SW480 (cell line): ENCODE results near the gene ATP1A1.

ENCODE experiments used
- DNase-seq: peaks from one replicate; pipeline ENCODE4 v3.0.0-alpha.2; 2016; ENCODE audit warnings: low spot score

ATP1A1 gene

GRCh38 chr1:116372191-116372590, 853 bp upstream of the ATP1A1 start:
- no peak for DNase-seq

- no peak for DNase-seq
Observed at GRCh38 chr1:116373431-116374352, 648 bp downstream of the ATP1A1 start.

DNA sequence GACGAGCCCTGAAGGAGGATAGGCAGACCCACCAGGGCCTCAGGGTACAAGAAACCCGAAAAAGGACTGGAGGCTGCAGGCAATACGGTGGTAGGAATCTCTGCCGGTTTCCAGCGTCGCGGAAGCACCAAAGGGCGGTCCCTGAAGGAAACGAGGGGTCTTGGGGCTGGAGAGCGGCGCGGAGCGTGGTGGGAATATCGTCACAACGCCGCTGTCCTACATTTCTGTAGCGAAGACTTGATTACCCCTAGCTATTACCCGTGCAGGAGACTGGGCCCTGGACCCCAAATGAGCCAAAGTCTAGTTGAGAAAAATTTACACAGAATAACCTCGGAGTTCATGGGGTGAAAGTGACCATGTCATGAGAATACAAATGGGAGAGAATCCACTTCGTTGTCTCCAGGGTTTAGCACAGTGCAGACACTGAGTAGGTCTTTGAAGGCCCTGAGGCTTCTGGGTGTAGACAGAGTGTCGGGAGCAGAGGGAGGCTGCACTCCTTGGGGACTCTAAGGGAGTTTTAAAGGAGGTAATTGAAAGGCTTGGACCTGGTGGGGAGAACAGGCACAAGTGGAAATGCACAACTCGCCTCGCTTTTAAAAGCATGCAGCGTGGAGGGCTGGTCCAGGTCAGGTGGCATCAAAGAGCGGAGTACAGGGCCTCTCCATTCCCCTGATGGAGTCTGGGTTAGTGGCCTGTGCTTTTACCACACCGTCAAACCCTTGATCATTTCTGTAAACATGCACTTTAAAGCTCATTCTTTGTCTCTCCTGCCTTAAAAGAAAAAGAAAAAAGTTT, 1.5 kb downstream of the ATP1A1 start:
- no peak for DNase-seq

GRCh38 chr1:116375148-116375886, 2.3 kb downstream of the ATP1A1 start:
- no peak for DNase-seq

DNA sequence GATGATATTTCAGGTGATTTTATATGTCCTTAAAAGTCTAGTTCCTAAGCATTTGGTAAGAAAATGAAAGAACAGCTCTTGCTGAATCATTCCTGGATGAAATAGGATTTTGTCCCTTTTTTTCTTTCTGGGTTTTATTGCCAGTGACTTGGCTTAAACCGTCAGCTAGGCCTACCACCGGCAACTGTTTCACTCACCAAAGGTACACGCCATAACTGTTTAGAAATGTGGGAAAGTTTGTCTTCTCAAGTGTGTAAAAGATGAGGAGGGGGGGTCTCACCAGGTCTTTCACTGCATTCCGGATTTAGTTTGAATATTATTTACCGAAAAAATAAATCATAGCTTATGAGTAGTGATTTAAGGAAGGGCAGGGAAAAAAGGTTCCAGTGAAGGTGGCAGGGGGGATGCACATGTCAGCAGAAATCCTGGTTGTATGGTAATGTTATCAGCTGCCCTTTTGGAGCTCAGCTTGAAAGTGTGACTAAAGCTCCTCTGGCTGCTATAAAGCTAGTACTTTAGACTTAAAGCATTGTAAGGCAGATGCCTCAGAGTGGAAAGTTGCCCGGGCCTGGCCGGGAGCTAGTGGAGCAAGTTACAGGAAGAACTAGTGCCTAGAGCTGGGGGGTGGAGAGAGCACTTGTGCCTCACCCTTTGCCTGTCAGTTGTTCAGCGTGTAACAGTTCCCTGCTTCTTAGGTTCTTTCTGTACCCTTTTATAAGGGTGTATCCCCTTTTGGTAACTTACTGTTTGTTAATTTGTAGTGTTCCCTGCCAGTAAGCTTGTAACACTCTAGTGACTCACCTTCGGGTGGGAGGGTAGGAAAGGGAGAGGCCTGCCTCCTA, 3.1 kb downstream of the ATP1A1 start:
- DNase-seq: peak; percentile 60

DNA sequence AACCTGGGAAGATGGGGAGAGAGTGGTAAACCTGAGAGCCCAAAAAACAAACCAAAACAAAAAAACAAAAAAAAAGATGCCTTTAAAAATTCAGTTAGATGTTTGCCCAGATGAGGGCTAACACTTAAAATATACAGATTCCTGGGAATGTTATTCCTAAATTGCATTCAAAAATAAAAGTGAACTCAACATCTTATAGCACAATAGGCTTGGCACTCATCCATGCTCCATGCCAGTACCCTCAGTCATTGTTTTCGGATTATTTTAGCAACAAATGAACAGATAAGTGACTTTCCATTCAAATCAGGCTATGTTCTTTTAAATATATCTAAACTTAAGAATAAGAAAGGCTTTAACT, 3.7 kb downstream of the ATP1A1 start:
- DNase-seq: no peak

GRCh38 chr1:116377541-116378529, 4.8 kb downstream of the ATP1A1 start:
- peak; percentile 70 for DNase-seq

- no peak for DNase-seq
Observed at GRCh38 chr1:116379057-116379630, 6.1 kb downstream of the ATP1A1 start.

GRCh38 chr1:116379674-116380498, 6.8 kb downstream of the ATP1A1 start:
- DNase-seq: no peak

DNA sequence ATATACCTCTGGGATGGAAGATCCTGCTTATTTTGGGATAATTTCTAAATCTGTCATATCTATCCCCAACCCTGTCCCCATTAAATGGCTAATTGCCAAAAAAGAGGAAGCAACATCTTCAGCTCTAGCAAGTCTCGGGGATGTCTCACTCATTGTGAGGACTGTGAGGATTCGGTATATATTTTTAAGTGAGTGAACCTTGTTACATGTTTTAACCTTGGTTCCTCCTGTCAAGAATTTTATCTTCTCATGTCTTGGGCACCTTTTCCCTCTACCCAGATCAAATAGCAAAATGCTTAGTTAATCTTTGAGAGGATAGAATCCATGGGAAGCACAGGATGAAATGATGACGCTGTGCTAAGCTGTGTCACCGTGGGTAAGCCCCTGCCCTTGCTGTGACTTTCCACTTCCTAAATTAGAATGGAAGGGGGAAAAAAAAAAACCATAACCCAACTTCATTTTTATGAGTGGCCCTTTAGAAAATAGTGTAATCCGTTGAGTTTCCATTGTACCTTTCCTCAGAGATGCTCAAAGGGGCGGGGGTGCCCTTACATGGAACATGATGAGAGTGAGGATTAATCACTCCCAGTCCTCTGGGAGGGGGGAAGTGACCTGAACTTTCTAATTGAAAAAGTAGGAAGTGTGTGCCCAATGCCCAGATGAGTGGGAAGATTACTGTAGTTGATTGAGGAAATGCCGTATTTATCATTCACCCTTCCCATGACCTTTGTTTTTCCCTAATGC, 7.6 kb downstream of the ATP1A1 start:
- DNase-seq: no peak

GRCh38 chr1:116382321-116382720, 9.3 kb downstream of the ATP1A1 start:
- no peak for DNase-seq

GRCh38 chr1:116382857-116383483, 9.9 kb downstream of the ATP1A1 start:
- no peak for DNase-seq

GRCh38 chr1:116386042-116386441, 13.0 kb downstream of the ATP1A1 start:
- DNase-seq: no peak

GRCh38 chr1:116387551-116387950, 14.5 kb downstream of the ATP1A1 start:
- DNase-seq: no peak

GRCh38 chr1:116388122-116388521, 15.1 kb downstream of the ATP1A1 start:
- DNase-seq: no peak

DNA sequence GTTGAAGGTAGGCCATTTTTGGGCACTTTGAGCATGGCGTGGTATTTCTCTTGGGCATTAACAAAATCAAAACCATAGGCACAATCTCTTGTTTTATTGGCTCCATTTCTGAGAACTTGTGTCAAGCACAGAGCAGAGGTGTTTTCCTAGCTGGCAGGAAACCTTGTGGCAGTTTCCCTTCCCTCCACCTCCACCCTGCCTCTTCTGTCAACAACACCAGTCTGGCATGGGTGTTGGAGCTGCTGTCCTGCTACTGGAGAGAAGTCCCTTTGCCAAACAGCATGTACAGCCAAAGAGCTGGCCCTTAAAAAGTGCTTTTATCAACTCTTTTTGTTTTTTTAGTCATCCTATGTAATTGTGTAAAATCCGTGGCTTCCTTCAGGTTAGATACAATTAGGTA, 16.0 kb downstream of the ATP1A1 start:
- DNase-seq: no peak

DNA sequence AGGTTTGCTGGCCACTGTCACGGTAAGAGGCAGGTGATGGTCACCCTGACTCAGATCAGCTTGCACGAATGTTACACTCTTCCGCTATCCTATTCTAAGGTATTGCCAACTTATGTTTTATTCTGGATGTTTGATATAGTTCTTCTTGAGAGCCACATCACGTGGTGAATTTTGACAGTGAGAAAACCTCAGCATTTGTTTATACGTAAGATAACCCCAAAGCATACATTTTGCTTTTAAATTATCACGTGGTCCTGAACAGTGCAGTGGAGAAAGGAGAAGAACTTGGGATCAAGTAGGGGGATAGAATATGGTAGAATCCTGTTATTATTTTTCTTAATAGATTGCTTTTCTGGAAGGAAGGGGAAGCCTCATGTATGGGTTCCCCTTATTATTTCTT, 16.6 kb downstream of the ATP1A1 start:
- no peak for DNase-seq

DNA sequence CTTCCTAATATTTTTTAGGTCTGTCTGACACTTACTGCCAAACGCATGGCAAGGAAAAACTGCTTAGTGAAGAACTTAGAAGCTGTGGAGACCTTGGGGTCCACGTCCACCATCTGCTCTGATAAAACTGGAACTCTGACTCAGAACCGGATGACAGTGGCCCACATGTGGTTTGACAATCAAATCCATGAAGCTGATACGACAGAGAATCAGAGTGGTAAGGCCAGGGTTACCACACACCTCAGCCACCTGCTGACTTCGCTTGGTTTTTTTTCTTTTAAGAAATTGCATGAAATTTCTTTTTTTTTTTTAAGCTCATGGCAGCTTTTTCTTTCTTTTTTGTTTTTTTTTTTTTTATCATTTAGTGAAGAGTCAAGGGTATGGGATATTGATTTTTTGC, 17.2 kb downstream of the ATP1A1 start:
- DNase-seq: no peak
